Measurements from ENCODE around the gene GPR18. TPM values are rescaled to one million over a fixed set of nuclear protein-coding genes. Genes with fewer than 3 reads are reported as not detected.

Gene GPR18
- total RNA-seq, 1 experiment from 2014 or later: not detected

DNA sequence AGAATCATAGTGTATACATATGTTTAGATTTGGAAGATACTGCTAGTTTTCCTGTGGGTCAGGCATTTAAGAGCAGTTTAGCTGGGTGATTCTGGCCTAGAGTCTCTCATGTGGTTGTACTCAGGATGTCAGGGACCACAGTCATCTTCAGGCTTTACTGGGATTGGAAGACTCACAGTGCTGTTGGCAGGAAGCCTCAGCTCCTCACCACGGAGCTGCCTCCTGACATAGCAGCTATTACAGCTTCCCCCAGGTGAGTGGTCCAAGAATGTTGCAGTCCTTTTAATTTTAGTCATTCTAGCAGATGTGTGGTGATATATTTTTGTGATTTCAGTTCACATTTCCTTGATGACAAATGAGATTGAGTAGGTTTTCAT is 16.9 kb upstream of the GPR18 start:
- Histone ChIP-seq H2BK12ac (ENCODE audit: insufficient read length, low read depth, low read length) (no peak overlapping the region), H4K91ac (ENCODE audit: insufficient read length, low read depth, low read length) (no peak overlapping the region), H4K20me1 (ENCODE audit: control insufficient read depth, insufficient read depth, insufficient read length) (no peaks in the 10 kb centered on the region), H3K9me3 (ENCODE audit: control insufficient read depth, low read depth, low read length) (no peaks in the 10 kb centered on the region), H2AFZ (ENCODE audit: low read length) (no peak overlapping the region), H3K18ac (ENCODE audit: insufficient read length, low read depth, low read length) (no peak overlapping the region), H2BK20ac (ENCODE audit: low read depth, low read length, poor library complexity, severe bottlenecking) (no peak overlapping the region), H3K79me1 (ENCODE audit: insufficient read depth, low read depth, low read length, poor library complexity, severe bottlenecking) (peaks cover 10% of the 10 kb centered on the region), H3K9ac (ENCODE audit: extremely low read depth, insufficient read length, low read length) (no peak overlapping the region), H3K27me3 (ENCODE audit: insufficient read depth, low read length) (no peaks in the 10 kb centered on the region), H3T11ph (ENCODE audit: low read length) (no peak overlapping the region), H2BK15ac (ENCODE audit: low read depth, low read length) (no peak overlapping the region), H3K4me2 (ENCODE audit: insufficient read depth, insufficient read length, low read length) (no peak overlapping the region), H3K27ac (ENCODE audit: insufficient read length, low read depth, low read length) (no peak overlapping the region), H3K4ac (ENCODE audit: low read depth, low read length) (no peak overlapping the region), H4K5ac (ENCODE audit: insufficient read length, low read depth, low read length) (no peak overlapping the region), H3K23me2 (ENCODE audit: insufficient read length, low read depth, low read length, poor library complexity, severe bottlenecking) (no peaks in the 10 kb centered on the region), H4K8ac (replicated peaks; ENCODE audit: insufficient read length, low read depth, low read length) (no peak overlapping the region), H2AK5ac (ENCODE audit: insufficient read length, low read length) (no peak overlapping the region), H2BK120ac (ENCODE audit: low read depth, low read length, poor library complexity, severe bottlenecking) (no peak overlapping the region), H3K79me2 (ENCODE audit: insufficient read depth, low read length) (no peaks in the 10 kb centered on the region), H3K14ac (ENCODE audit: insufficient read depth, low read length) (no peak overlapping the region), H2BK5ac (ENCODE audit: insufficient read length, low read length) (no peak overlapping the region), H3K4me1 (ENCODE audit: insufficient read depth, low read length) (no peaks in the 10 kb centered on the region; the same call in 1 of the 2 replicates), H3K23ac (ENCODE audit: insufficient read length, low read depth, low read length) (no peak overlapping the region), H3K56ac (ENCODE audit: insufficient read length, low read depth, low read length) (no peak overlapping the region)
- Mint-ChIP-seq H3K27ac (no peak overlapping the region), H3K36me3 (ENCODE audit: insufficient read depth in 1 of 3, low read depth in 3 of 3) (peaks cover 2 to 11% (median 9%) of the 10 kb centered on the region in 3 experiments; a peak in 3 of 7 replicates), H3K9me3 (peaks cover 3% of the 10 kb centered on the region in 2 experiments; a peak in 3 of 5 replicates), H3K4me1 (peaks cover 27 to 33% of the 10 kb centered on the region in 2 experiments), H3K27me3 (ENCODE audit: low read depth) (no peaks in the 10 kb centered on the region), H3K4me3 (no peak overlapping the region)
- no CpG with 5 or more reads among the region's 1 CpG for WGBS (ENCODE audit: extremely low coverage, insufficient read length, low lambda C conversion rate)
- no peak for DNase-seq
- TF ChIP-seq, protein P1, sequence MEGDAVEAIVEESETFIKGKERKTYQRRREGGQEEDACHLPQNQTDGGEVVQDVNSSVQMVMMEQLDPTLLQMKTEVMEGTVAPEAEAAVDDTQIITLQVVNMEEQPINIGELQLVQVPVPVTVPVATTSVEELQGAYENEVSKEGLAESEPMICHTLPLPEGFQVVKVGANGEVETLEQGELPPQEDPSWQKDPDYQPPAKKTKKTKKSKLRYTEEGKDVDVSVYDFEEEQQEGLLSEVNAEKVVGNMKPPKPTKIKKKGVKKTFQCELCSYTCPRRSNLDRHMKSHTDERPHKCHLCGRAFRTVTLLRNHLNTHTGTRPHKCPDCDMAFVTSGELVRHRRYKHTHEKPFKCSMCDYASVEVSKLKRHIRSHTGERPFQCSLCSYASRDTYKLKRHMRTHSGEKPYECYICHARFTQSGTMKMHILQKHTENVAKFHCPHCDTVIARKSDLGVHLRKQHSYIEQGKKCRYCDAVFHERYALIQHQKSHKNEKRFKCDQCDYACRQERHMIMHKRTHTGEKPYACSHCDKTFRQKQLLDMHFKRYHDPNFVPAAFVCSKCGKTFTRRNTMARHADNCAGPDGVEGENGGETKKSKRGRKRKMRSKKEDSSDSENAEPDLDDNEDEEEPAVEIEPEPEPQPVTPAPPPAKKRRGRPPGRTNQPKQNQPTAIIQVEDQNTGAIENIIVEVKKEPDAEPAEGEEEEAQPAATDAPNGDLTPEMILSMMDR (conservative IDR thresholded peaks at IDR 0.05): no peak

Data from H9 (cell line).